Measurements from ENCODE around the gene COX7B2. TPM values are rescaled to one million over a fixed set of nuclear protein-coding genes. Genes with fewer than 3 reads are reported as not detected.

Gene COX7B2
- total and polyA plus RNA-seq, 12 donors = not detected

DNA sequence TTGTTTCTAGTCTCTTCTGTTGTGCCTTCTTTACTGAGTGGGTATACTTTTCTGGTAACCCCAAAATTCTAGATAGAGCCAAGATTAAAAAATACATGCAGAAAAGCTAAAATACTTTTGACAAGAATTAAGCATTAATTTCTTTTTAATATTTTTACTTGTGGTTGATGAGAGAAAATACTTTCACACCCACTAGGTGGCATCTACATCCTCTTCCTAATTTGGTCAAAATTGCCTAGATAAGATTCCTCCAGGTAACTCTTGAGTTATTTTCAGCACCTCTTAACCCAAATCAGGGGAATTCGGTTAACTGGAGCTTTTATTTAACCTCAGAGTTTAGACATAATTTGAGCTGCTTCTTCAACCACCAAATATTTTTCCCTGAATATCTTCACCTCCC, 28.4 kb upstream of the COX7B2 start:
- WGBS, 4 donors = 48 to 55% (median 52%) methylated on average over 1 of the region's 1 CpG
- Histone ChIP-seq H3K4me3 (no peak overlapping the region), H3K27ac (no peak overlapping the region), H3K9me3 (replicated peaks in 1 of 3) (no peaks in the 10 kb centered on the region), H3K27me3 (no peaks in the 10 kb centered on the region), H3K36me3 (replicated peaks in 1 of 2) (no peaks in the 10 kb centered on the region), H3K4me1 (replicated peaks in 1 of 2) (no peaks in the 10 kb centered on the region)
- DNase-seq = no peak
- intact Hi-C loops (cut with DNase I) = no loop called here
- no peak for TF ChIP-seq POLR2A (IDR thresholded peaks at IDR 0.05)
- TF ChIP-seq, protein P1, sequence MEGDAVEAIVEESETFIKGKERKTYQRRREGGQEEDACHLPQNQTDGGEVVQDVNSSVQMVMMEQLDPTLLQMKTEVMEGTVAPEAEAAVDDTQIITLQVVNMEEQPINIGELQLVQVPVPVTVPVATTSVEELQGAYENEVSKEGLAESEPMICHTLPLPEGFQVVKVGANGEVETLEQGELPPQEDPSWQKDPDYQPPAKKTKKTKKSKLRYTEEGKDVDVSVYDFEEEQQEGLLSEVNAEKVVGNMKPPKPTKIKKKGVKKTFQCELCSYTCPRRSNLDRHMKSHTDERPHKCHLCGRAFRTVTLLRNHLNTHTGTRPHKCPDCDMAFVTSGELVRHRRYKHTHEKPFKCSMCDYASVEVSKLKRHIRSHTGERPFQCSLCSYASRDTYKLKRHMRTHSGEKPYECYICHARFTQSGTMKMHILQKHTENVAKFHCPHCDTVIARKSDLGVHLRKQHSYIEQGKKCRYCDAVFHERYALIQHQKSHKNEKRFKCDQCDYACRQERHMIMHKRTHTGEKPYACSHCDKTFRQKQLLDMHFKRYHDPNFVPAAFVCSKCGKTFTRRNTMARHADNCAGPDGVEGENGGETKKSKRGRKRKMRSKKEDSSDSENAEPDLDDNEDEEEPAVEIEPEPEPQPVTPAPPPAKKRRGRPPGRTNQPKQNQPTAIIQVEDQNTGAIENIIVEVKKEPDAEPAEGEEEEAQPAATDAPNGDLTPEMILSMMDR (IDR thresholded peaks at IDR 0.05) = no peak

DNA sequence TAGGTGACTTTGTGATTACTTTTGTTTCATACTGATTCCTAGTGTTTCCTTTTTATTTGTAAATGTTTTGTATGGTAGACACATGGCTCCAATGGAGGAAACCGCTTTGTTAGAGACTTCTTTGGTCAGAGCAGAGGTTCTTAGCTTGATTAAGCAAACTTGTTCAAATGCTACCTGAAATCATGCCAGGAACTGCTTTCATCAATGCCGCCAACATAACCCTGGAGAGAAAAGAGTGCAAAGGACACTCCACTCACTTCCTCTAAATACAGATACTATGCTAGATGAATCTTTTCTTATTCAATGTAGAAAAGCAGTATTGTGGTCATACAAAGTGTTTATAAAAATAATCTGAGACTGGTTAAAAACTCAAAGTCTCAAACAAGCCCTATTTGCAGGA, 25.7 kb upstream of the COX7B2 start:
- intact Hi-C loops (cut with DNase I) = no loop called here
- no peaks in the 10 kb centered on the region for H3K27me3 ChIP-seq
- no peak overlapping the region for H3K4me3 ChIP-seq
- H3K4me1 ChIP-seq (replicated peaks in 1 of 2) = no peaks in the 10 kb centered on the region
- no peak for DNase-seq
- TF ChIP-seq POLR2A (IDR thresholded peaks at IDR 0.05) = no peak
- TF ChIP-seq, protein P1 (IDR thresholded peaks at IDR 0.05) = no peak
- H3K36me3 ChIP-seq (replicated peaks in 1 of 2) = no peaks in the 10 kb centered on the region
- no peaks in the 10 kb centered on the region for H3K9me3 ChIP-seq (replicated peaks in 1 of 3)
- 63 to 82% (median 70%) methylated on average over 2 of the region's 2 CpGs for WGBS, 4 donors
- no peak overlapping the region for H3K27ac ChIP-seq

DNA sequence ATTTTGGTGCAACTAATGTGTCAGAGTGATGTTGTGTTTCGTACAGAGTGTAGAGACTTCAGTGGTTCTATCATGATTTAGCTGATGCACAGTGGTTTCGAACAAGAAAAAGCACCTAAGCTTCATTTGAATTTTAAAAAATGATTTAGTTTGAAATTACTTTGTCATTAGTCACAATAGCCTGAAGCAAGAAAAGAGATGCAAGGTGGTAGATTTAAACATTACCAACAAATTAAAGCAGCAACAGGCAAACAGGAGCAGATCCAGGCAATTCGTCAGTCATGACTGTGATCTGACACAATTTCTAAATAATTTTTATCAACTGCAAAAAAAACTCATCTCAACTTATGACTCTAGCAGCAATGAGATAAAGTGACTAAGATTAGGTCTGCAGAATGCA, 24.6 kb upstream of the COX7B2 start:
- no peak for DNase-seq
- H3K9me3 ChIP-seq (replicated peaks in 1 of 3) = no peaks in the 10 kb centered on the region
- no peaks in the 10 kb centered on the region for H3K36me3 ChIP-seq (replicated peaks in 1 of 2)
- no peak overlapping the region for H3K27ac ChIP-seq
- intact Hi-C loops (cut with DNase I) = no loop called here
- TF ChIP-seq, protein P1 (IDR thresholded peaks at IDR 0.05) = no peak
- TF ChIP-seq POLR2A (IDR thresholded peaks at IDR 0.05) = no peak
- H3K4me3 ChIP-seq = no peak overlapping the region
- H3K27me3 ChIP-seq = no peaks in the 10 kb centered on the region
- no peaks in the 10 kb centered on the region for H3K4me1 ChIP-seq (replicated peaks in 1 of 2)
- WGBS, 4 donors = 59 to 69% (median 65%) methylated on average over 3 of the region's 3 CpGs

DNA sequence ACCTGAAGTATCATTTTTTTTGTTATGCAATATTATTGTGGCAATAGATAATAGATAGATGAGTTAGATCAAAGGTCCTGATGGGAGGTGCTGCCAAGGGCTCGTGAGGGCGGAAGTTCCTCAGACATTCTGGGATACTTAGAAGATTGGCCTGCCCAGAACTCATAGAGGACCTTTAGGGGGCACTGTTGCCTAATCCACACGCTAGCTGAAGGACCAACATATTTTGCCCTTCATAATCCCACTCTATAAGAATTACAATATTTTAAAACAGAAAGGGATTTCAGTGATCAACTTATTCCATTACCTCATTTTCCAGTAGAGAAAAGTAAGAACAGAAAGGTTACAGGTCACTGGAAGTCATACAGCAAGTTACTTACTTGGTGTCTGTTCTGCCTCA, 22.9 kb upstream of the COX7B2 start:
- no peak overlapping the region for H3K27ac ChIP-seq
- no peaks in the 10 kb centered on the region for H3K36me3 ChIP-seq (replicated peaks in 1 of 2)
- peak in 2 of 7 donors; percentile 2 to 19 for DNase-seq
- no peaks in the 10 kb centered on the region for H3K4me1 ChIP-seq (replicated peaks in 1 of 2)
- no peak for TF ChIP-seq POLR2A (IDR thresholded peaks at IDR 0.05)
- TF ChIP-seq, protein P1 (IDR thresholded peaks at IDR 0.05) = peak in 3 of 6 experiments; percentile 23 to 31 (median 27)
- no peaks in the 10 kb centered on the region for H3K9me3 ChIP-seq (replicated peaks in 1 of 3)
- H3K4me3 ChIP-seq = no peak overlapping the region
- intact Hi-C loops (cut with DNase I) = no loop called here
- H3K27me3 ChIP-seq = no peaks in the 10 kb centered on the region
- WGBS, 4 donors = 23 to 27% (median 26%) methylated on average over 3 of the region's 3 CpGs

Measured in adrenal gland (tissue), 12 donors.